HG02885 (cell line): ENCODE measurements around the gene ARID1B.
"Not testable (repeated sequence)": the region's sequence is repeated elsewhere in the genome, so short reads cannot be mapped to it uniquely, and the experiment has no call there.

ENCODE experiments used
- ATAC-seq: cut with Tn5 transposase; IDR thresholded peaks from one replicate; pipeline ENCODE4 v1.9.1; 2021; ENCODE audit warnings: mild to moderate bottlenecking; ENCODE audit not compliant: unreplicated experiment, poor library complexity

The ARID1B gene

GRCh38 chr6:156976216-156977127, 199.3 kb downstream of the ARID1B start:
- peak; percentile 46 for ATAC-seq

- no peak for ATAC-seq
Observed at GRCh38 chr6:156977527-156978291, 200.5 kb downstream of the ARID1B start.

GRCh38 chr6:156978948-156979347, 201.8 kb downstream of the ARID1B start:
- ATAC-seq, result peak; percentile 50

- no peak for ATAC-seq
Observed at GRCh38 chr6:156980515-156980914, 203.3 kb downstream of the ARID1B start.

GRCh38 chr6:156980948-156981347, 203.8 kb downstream of the ARID1B start:
- no peak for ATAC-seq

- no peak for ATAC-seq
Observed at GRCh38 chr6:156982168-156982567, 205.0 kb downstream of the ARID1B start.

GRCh38 chr6:156982864-156983263, 205.7 kb downstream of the ARID1B start:
- ATAC-seq, result not testable (repeated sequence)

- ATAC-seq, result peak; percentile 45
Observed at GRCh38 chr6:156984178-156984738, 207.1 kb downstream of the ARID1B start.

- ATAC-seq, result no peak
Observed at GRCh38 chr6:156985309-156985708, 208.1 kb downstream of the ARID1B start.

GRCh38 chr6:156988276-156989158, 211.3 kb downstream of the ARID1B start:
- ATAC-seq, result peak; percentile 65

GRCh38 chr6:156989159-156989806, 212.1 kb downstream of the ARID1B start:
- ATAC-seq, result no peak

- ATAC-seq, result no peak
Observed at GRCh38 chr6:156992020-156992804, 215.0 kb downstream of the ARID1B start.

- no peak for ATAC-seq
Observed at GRCh38 chr6:156993713-156994112, 216.5 kb downstream of the ARID1B start.

GRCh38 chr6:156994215-156995076, 217.3 kb downstream of the ARID1B start:
- no peak for ATAC-seq

GRCh38 chr6:156995502-156995901, 218.3 kb downstream of the ARID1B start:
- ATAC-seq, result no peak

GRCh38 chr6:156996265-156996664, 219.1 kb downstream of the ARID1B start:
- no peak for ATAC-seq

- no peak for ATAC-seq
Observed at GRCh38 chr6:156998794-156999330, 221.7 kb downstream of the ARID1B start.

- ATAC-seq, result no peak
Observed at GRCh38 chr6:156999762-157000161, 222.6 kb downstream of the ARID1B start.
